H1 (cell line): ENCODE data around the gene CTNNA3.

Source experiments
- CHD2 ChIP-seq: IDR thresholded peaks from 2 replicates; pipeline ENCODE4 v1.6.1; 2012; ENCODE audit warnings: low read length, improper control_type of control experiment
- CTCF ChIP-seq, 3 experiments: IDR thresholded peaks; 1 replicate in 2 of 3; 2 replicates in 1 of 3; pipeline versions ENCODE4 v1.5.1 to v1.6.1; 2011; ENCODE audit warnings: low read length in 3 of 3, mild to moderate bottlenecking in 3 of 3, inconsistent platforms in 2 of 3, low read depth in 1 of 3, moderate library complexity in 1 of 3; ENCODE audit not compliant: insufficient read depth in 1 of 3; ENCODE audit errors: control extremely low read depth in 1 of 3
- EGR1 ChIP-seq: IDR thresholded peaks from 2 replicates; pipeline ENCODE4 v1.6.1; 2011; ENCODE audit warnings: low read depth, low read length, borderline replicate concordance
- POLR2A ChIP-seq, 2 experiments: IDR thresholded peaks; 1 replicate in 1 of 2; 2 replicates in 1 of 2; pipeline ENCODE4 v1.6.1; 2011; ENCODE audit warnings: low read depth in 2 of 2, low read length in 2 of 2, mild to moderate bottlenecking in 2 of 2; ENCODE audit errors: control extremely low read depth in 1 of 2
- POLR2AphosphoS5 ChIP-seq: IDR thresholded peaks from 2 replicates; pipeline ENCODE4 v1.6.1; 2011; ENCODE audit warnings: low read depth, low read length
- SP2 ChIP-seq: IDR thresholded peaks from 2 replicates; pipeline ENCODE4 v1.6.1; 2012; ENCODE audit warnings: mild to moderate bottlenecking, low read length, inconsistent platforms
- TCF12 ChIP-seq: IDR thresholded peaks from 2 replicates; pipeline ENCODE4 v1.6.1; 2011; ENCODE audit warnings: low read depth, mild to moderate bottlenecking, low read length
- TF ChIP-seq, protein P1 (sequence below): IDR thresholded peaks from 2 replicates; pipeline ENCODE4 v1.6.1; 2011; ENCODE audit warnings: low read depth, mild to moderate bottlenecking, low read length; ENCODE audit not compliant: insufficient read depth

- TF ChIP-seq CTCF (IDR thresholded peaks at IDR 0.05; ENCODE audit: control extremely low read depth in 1 of 3, insufficient read depth in 1 of 3, low read depth in 1 of 3, low read length in 3 of 3) (no peak), TCF12 (no peak), EGR1 (no peak), POLR2A (IDR thresholded peaks at IDR 0.05; ENCODE audit: control extremely low read depth in 1 of 2, low read depth in 2 of 2, low read length in 2 of 2) (no peak), SP2 (no peak), POLR2AphosphoS5 (no peak), CHD2 (no peak)
- TF ChIP-seq, protein P1, sequence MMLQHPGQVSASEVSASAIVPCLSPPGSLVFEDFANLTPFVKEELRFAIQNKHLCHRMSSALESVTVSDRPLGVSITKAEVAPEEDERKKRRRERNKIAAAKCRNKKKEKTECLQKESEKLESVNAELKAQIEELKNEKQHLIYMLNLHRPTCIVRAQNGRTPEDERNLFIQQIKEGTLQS: no peak
Observed at GRCh38 chr10:66209025-66209424, 1487.0 kb downstream of the CTNNA3 start.
